Measurements from ENCODE around the gene MAGEH1. TPM values are rescaled to one million over a fixed set of nuclear protein-coding genes. Genes with fewer than 3 reads are reported as not detected.

Gene MAGEH1, protein sequence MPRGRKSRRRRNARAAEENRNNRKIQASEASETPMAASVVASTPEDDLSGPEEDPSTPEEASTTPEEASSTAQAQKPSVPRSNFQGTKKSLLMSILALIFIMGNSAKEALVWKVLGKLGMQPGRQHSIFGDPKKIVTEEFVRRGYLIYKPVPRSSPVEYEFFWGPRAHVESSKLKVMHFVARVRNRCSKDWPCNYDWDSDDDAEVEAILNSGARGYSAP
- total RNA-seq (2022; extraction: Qiagen RNA extraction; ENCODE audit: low read depth) = 6.2 to 7.9 TPM (median 6.7 TPM) in 5 replicates

DNA sequence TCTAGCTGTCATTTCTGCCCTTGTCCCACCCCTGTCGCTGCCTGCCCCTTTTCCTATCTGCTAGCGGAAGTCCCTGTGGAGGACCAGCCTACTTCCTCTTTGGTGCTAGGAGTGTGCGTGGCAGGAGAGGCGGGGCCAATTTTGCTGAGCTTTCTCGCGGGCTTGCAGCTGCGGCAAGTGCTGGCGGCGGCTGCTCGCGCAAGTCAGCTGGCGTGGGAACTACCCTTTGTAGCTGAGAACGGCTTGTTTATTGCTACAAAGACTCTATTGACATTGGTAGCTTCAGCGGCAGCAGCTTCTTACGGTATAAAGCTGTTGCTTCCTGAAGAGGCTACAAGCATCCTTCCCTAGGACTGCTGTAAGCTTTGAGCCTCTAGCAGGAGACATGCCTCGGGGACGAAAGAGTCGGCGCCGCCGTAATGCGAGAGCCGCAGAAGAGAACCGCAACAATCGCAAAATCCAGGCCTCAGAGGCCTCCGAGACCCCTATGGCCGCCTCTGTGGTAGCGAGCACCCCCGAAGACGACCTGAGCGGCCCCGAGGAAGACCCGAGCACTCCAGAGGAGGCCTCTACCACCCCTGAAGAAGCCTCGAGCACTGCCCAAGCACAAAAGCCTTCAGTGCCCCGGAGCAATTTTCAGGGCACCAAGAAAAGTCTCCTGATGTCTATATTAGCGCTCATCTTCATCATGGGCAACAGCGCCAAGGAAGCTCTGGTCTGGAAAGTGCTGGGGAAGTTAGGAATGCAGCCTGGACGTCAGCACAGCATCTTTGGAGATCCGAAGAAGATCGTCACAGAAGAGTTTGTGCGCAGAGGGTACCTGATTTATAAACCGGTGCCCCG, at the start of gene MAGEH1:
MAGEH1 (plus strand) TSS at position 138 of the 843 bp plus-strand sequence; CDS start at position 386, 248 bp downstream.

DNA sequence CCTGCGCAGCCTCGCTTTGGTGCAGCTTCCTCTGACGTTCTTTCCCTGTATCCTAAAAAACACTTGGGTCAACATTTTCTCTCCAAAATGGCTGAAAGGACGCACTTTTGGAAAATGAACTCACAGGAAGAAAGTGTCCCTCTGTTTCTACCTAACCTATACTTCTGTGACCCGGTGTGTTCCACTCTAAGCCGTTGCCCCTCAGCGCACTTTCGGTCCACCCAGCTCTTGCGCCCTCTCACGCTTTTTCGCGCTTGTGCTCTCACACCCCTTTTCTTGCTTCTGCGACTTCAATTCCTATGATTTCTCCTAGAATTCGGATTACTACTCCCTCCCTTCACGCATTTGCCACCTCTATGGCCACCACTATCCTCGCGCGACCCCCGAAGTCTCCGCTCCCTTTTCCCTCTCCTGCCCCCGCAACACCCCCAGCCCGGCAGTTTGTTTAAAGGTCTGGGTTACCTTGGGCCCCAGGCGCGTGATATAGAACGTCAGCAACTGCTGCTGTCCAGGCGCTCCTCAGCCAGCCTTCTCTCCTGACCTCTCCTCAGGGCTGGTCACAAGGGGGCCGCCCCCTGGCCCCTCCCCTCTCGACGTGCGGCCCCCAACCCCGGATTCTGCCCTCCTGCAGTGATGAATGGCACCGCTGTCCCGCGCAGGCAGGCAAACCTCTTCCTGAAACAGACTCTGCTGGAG, 37.5 kb downstream of the MAGEH1 start, which contains the start of gene USP51:
USP51 (minus strand) TSS at position 535 of the 696 bp plus-strand sequence. CDS start 909 bp downstream, outside the sequence.

Other genes starting within 250 kb of the MAGEH1 start
- not detected in 5 replicates for gene PAGE5, start 231.8 kb upstream of the MAGEH1 start, total RNA-seq (2022; extraction: Qiagen RNA extraction; ENCODE audit: low read depth)
- gene PAGE3, start 187.2 kb upstream of the MAGEH1 start, total RNA-seq (2022; extraction: Qiagen RNA extraction; ENCODE audit: low read depth) = not detected in 5 replicates
- gene USP51, start 37.7 kb downstream of the MAGEH1 start, total RNA-seq (2022; extraction: Qiagen RNA extraction; ENCODE audit: low read depth) = 0.30 to 0.49 TPM (median 0.45 TPM) in 5 replicates
- gene FOXR2, start 171.3 kb downstream of the MAGEH1 start, total RNA-seq (2022; extraction: Qiagen RNA extraction; ENCODE audit: low read depth) = not detected in 5 replicates